Neural cell (in vitro differentiated cells): ENCODE data around the gene KLHL14.

Experiments
- EZH2 ChIP-seq: fragments of 200-600, 300-800 bp; shearing (Covaris generic), sonication (generic); IDR thresholded peaks from 2 replicates; pipeline ENCODE4 v1.6.1; 2014; ENCODE audit warnings: antibody characterized with exemption, low read length, borderline replicate concordance, mild to moderate bottlenecking; ENCODE audit not compliant: insufficient read depth, poor library complexity, severe bottlenecking
- RAD21 ChIP-seq: fragments of 450-650 bp; conservative IDR thresholded peaks from 2 replicates; pipeline ENCODE4 v1.6.1; 2014; ENCODE audit warnings: antibody characterized with exemption, mild to moderate bottlenecking, moderate library complexity

DNA sequence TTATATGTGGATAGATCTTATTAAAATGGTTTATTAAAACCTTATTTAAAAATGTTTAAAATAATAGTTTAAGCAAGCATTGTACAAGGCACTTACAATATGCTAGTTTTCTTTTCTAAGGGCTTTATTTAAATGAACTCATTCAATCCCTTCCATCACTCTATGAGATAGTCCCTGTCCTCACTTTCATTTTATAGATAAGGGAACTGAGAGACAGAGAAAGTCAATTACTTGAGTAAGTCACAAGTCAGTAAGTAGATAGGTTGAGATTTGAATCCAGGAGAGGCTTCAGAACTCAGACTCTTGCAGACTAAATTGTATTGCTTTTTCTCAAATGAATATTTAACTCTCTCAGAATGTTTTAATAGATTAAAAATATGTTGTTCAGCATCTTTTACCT is 95.2 kb downstream of the KLHL14 start:
- TF ChIP-seq EZH2 (no peak), RAD21 (no peak)
